Stimulated activated naive CD8-positive, alpha-beta T cell treated with anti-CD3 and anti-CD28 coated beads, Interleukin-15, Interleukin-2, amounts not matched to agents 100 U/mL and 50 U/mL, for 24 hours (primary cell): ENCODE data around the gene MAN1A2.
"Not testable (repeated sequence)": the region's sequence is repeated elsewhere in the genome, so short reads cannot be mapped to it uniquely, and the experiment has no call there.

Experiments
- ATAC-seq: fragments of 150-1000 bp; cut with Tn5 transposase; one replicate; pipeline ENCODE4 v1.10.0; 2021
- DNase-seq: peaks from one replicate; pipeline ENCODE4 v3.0.0; 2021

MAN1A2 gene

DNA sequence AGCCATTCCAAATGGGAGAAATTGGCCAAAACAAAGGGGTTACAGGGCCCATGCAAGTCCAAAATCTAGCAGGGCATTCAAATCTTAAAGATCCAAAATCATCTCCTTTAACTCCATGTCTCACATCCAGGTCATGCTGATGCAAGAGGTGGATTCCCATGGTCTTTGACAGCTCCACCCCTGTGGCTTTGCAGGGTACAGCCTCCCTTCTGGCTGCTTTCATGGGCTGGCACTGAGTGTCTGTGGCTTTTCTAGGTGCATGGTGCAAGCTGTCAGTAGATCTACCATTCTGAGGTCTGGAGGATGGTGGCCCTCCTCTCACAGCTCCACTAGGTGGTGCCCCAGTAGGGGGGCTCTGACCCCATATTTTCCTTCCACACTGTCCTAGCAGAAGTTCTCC lies 191.2 kb downstream of the MAN1A2 start:
- DNase-seq, ATAC-seq: not testable (repeated sequence)

DNA sequence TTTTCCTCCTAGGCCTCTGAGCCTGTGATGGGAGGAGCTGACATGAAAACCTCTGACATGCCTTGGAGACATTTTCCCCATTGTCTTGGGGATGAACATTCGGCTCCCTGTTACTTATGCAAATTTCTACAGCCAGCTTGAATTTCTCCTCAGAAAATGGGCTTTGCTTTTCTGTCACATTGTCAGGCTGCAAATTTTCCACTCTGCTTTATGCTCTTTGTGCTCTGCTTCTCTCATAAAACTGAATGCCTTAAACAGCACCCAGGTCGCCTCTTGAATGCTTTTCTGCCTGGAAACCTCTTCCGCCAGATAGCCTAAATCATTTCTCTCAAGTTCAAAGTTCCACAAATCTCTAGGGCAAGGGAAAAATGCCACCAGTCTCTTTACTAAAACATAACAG lies 191.9 kb downstream of the MAN1A2 start:
- ATAC-seq, result no peak

DNA sequence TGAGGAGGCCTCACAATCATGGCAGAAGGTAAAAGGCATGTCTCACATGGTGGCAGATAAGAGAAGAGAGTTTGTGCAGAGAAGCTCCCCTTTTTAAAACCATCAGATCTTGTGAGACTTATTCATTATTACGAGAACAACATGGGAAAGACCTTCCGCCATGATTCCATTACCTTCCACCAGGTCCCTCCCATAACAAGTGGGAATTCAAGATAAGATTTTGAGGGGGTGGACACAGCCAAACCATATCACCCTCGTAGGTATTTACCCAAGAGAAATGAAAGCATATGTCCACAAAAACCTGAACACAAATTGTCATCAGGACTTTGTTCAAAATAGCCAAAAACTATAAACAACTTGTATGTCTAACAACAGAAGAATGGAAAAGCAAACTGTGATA lies 192.7 kb downstream of the MAN1A2 start:
- DNase-seq, result no peak
- no peak for ATAC-seq

More for the DNA sequence above, 191.9 kb downstream of the MAN1A2 start:
- DNase-seq, result no peak

DNA sequence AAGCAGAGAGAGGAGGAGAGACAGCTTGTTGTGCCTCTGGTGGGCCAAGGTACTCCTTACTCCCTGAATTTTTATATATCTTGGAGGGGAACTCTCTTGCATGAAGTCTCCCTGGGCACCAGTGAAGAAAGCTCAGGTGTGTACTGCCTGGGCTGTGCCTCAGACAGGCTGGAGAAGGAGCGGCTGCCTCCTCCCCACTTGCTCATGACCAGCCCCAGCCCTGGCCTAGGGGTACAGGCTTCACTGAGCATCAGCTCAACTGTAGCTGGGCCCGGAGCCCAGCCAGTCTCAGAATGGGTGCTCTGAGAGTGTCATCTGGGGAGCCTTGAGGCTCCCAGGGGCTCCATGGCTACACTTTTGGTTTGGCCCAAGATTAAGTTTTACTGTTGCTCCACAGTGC lies 193.8 kb downstream of the MAN1A2 start:
- ATAC-seq, result no peak
- no peak for DNase-seq

GRCh38 chr1:117561551-117561950 lies 194.3 kb downstream of the MAN1A2 start:
- no peak for ATAC-seq
- no peak for DNase-seq

- no peak for DNase-seq
- no peak for ATAC-seq
These were observed 195.6 kb downstream of the MAN1A2 start for GRCh38 chr1:117562581-117563491.

DNA sequence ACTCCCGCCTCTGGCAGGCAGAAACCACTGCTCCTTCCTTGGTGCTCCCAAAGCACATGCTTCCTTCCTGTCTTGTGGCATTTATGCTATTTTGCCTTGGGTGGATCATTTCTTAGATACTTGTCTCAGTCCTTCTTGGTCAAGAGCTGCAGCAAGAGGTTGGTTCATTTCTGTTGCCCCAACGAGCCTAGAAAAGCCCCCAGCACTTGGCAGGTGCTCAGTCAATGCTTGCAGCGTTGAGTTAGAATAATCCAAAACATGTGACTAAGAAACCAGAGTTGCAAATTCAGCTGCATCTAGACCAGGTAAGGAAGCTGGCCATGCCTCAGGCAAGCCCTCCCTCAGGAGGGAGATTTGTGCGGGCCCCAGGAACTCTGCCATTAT lies 196.2 kb downstream of the MAN1A2 start:
- DNase-seq, result no peak
- no peak for ATAC-seq

GRCh38 chr1:117564227-117565075 lies 197.2 kb downstream of the MAN1A2 start:
- ATAC-seq, result no peak
- no peak for DNase-seq

DNA sequence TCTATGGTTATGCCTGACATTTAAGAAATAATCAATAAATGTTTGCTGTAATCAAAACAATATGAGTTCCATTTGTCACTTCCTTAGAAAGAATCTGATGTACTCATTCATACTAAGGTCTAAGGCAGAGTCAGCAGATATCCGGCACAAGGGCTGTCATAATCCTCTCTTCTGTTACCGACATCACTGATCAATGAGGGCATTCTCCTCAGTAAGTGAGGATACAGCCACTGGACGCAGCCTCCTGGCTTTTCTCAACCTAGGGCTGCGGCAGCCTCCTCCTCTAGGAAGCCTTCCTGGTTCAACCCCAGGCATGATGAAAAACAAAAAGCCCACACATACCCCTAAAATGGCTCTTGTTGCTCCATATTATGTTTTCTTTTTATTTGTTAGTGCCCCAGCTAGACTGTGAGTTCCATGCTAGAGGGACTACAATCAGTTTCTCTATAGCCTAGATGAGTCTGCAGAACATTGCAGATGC lies 197.9 kb downstream of the MAN1A2 start:
- no peak for ATAC-seq
- DNase-seq, result no peak

- ATAC-seq, result no peak
These were observed 198.7 kb downstream of the MAN1A2 start for GRCh38 chr1:117565745-117566455.

GRCh38 chr1:117566556-117566955 lies 199.3 kb downstream of the MAN1A2 start:
- ATAC-seq (no peak), DNase-seq (no peak)

More at GRCh38 chr1:117565745-117566455, 198.7 kb downstream of the MAN1A2 start:
- no peak for DNase-seq

- no peak for DNase-seq
These were observed 200.2 kb downstream of the MAN1A2 start for GRCh38 chr1:117567435-117567834.

GRCh38 chr1:117567976-117568375 lies 200.7 kb downstream of the MAN1A2 start:
- no peak for ATAC-seq
- no peak for DNase-seq

More at GRCh38 chr1:117567435-117567834, 200.2 kb downstream of the MAN1A2 start:
- no peak for ATAC-seq

GRCh38 chr1:117568999-117569398 lies 201.8 kb downstream of the MAN1A2 start:
- DNase-seq, result no peak
- no peak for ATAC-seq

GRCh38 chr1:117569856-117570255 lies 202.6 kb downstream of the MAN1A2 start:
- ATAC-seq, result no peak
- no peak for DNase-seq

GRCh38 chr1:117570988-117571409 lies 203.8 kb downstream of the MAN1A2 start:
- DNase-seq (no peak), ATAC-seq (no peak)

- DNase-seq, result no peak
- ATAC-seq, result no peak
These were observed 204.2 kb downstream of the MAN1A2 start for GRCh38 chr1:117571496-117571895.

DNA sequence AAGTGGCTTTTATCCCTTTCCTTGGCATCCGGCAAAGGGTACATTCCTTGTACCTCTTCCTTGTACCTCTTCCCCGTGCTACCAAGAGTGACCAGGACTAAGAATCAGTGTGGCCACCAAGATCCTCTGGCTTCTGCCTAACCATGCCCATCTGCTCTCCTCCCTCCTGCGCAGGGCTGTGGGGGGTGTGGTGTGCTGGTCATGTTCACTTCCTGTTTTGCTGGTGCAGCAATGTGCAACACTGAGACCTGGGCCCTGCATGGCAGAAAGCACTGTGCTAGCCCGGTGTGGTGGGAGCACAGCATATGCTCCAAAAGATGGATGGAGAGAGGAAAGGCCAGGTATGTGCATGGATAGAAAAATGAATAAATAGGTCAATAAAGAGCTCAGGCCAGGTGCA lies 205.3 kb downstream of the MAN1A2 start:
- DNase-seq, result peak; percentile 15
- ATAC-seq, result no peak

DNA sequence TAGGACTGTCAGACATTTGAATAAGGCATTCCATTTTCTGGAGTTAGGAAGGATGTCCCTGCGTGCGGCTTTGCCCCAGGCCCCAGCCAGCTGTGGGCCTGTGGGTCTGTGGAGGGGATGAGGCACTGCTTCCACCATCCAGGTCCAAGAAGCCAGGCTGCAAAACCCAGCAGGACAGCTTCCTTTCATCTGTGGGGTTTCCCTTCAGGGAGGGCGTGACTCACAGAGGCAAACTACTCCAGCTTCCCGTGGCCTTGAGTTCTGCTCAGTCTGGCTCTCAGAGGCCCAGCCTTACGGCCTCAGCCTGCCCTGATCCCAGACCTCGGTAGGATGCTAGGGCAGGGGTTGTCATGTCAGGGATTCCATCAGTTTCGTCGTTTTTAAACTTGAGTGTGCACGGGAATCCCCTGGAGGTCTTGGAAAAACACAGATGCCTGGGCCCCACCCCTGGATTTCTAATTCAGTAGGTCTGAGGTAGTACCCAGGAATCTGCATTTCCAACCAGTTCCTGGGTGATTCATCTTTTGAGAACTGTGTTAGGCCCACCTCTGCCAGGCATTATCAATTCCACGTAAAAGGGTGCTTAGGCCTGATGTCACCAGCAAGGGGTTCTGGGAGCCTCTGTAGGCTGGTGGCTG lies 206.3 kb downstream of the MAN1A2 start:
- ATAC-seq, result no peak
- DNase-seq, result peak; percentile 7

DNA sequence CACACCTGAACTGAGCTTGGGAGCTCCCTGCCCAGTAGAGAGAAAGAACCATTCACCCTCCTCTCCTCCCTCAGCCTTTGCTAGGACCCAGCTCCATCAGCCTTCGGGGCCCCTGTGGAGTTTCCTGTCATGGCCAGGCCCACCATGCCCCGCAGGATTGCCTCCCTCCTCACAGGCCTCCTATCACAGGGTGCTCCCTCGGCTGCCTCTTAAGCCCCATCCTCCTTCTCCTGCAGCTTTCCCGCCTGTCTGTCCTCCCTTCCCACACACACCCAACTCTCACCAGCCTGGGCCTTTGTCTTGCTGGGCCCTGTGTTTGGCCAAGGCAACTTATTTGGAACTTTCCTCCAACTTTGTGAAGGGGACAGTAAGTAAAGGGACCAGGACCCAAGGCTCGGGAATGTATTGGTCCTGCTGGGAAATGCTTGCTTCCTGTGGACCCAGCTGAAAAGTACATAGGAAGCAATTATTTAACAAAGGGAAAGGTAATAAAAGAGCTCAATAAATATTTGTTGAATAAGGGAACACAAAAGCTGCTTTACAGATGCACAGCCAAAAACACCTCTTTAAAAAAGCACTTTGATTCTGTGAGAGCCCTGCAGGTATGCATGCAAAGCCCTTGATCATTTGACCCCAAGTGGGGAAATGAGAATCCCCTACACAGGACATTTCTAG lies 207.0 kb downstream of the MAN1A2 start:
- ATAC-seq, result no peak

GRCh38 chr1:117575586-117576225 lies 208.5 kb downstream of the MAN1A2 start:
- ATAC-seq (no peak), DNase-seq (no peak)

More for the DNA sequence above, 207.0 kb downstream of the MAN1A2 start:
- DNase-seq, result no peak
